Nephron (organoid): ENCODE data around the gene MTRF1.

Source experiments
- H3K27ac Mint-ChIP-seq, 3 experiments: 2 replicates each; pipeline ENCODE4 v1.8.0; 2020; ENCODE audit warnings: mixed read lengths in 3 of 3, mild to moderate bottlenecking in 2 of 3, moderate library complexity in 1 of 3
- H3K27me3 Mint-ChIP-seq: 2 replicates; pipeline ENCODE4 v1.8.0; 2021; ENCODE audit warnings: low read depth, mild to moderate bottlenecking, moderate library complexity, mixed read lengths
- H3K36me3 Mint-ChIP-seq: 2 replicates; pipeline ENCODE4 v1.8.0; 2020; ENCODE audit warnings: low read depth, mixed read lengths
- H3K4me1 Mint-ChIP-seq: 2 replicates; pipeline ENCODE4 v1.8.0; 2020; ENCODE audit warnings: mixed read lengths
- H3K4me3 Mint-ChIP-seq, 3 experiments: 2 replicates each; pipeline ENCODE4 v1.8.0; 2020; ENCODE audit warnings: mild to moderate bottlenecking in 3 of 3, mixed read lengths in 3 of 3, moderate library complexity in 2 of 3
- H3K9me3 Mint-ChIP-seq: 2 replicates; pipeline ENCODE4 v1.8.0; 2020; ENCODE audit warnings: mixed read lengths
- CTCF ChIP-seq, 3 experiments: fragments of 200-600 bp; sonication (generic); IDR thresholded peaks; one replicate each; pipeline ENCODE4 v1.5.0; 2021; ENCODE audit warnings: antibody characterized with exemption in 3 of 3; ENCODE audit not compliant: unreplicated experiment in 3 of 3

The MTRF1 gene

GRCh38 chr13:41193469-41193868 lies 69.9 kb downstream of the MTRF1 start:
- H3K4me1 Mint-ChIP-seq, result peaks cover 21% of the 10 kb centered on the region
- peaks cover 49% of the 10 kb centered on the region for H3K36me3 Mint-ChIP-seq
- TF ChIP-seq CTCF (IDR thresholded peaks at IDR 0.05; ENCODE audit: unreplicated experiment in 3 of 3), result no peak
- H3K9me3 Mint-ChIP-seq, result peaks cover 25% of the 10 kb centered on the region
- peak overlapping the region; percentile 94 to 95 (median 95) for H3K4me3 Mint-ChIP-seq
- peak overlapping the region; percentile 74 to 97 (median 77) for H3K27ac Mint-ChIP-seq
- H3K27me3 Mint-ChIP-seq, result no peaks in the 10 kb centered on the region

- peaks cover 46% of the 10 kb centered on the region for H3K36me3 Mint-ChIP-seq
- H3K27ac Mint-ChIP-seq, result no peak overlapping the region
- no peak overlapping the region for H3K4me3 Mint-ChIP-seq
- H3K27me3 Mint-ChIP-seq, result no peaks in the 10 kb centered on the region
- TF ChIP-seq CTCF (IDR thresholded peaks at IDR 0.05; ENCODE audit: unreplicated experiment in 3 of 3), result no peak
- peaks cover 12% of the 10 kb centered on the region for H3K4me1 Mint-ChIP-seq
- H3K9me3 Mint-ChIP-seq, result peaks cover 17% of the 10 kb centered on the region
Measured at GRCh38 chr13:41188584-41188983, 74.8 kb downstream of the MTRF1 start.

GRCh38 chr13:41186481-41186880 lies 76.9 kb downstream of the MTRF1 start:
- peaks cover 3% of the 10 kb centered on the region for H3K9me3 Mint-ChIP-seq
- no peak overlapping the region for H3K27ac Mint-ChIP-seq
- no peaks in the 10 kb centered on the region for H3K27me3 Mint-ChIP-seq
- H3K36me3 Mint-ChIP-seq, result peaks cover 28% of the 10 kb centered on the region
- H3K4me1 Mint-ChIP-seq, result peaks cover 4% of the 10 kb centered on the region
- H3K4me3 Mint-ChIP-seq, result no peak overlapping the region
- no peak for TF ChIP-seq CTCF (IDR thresholded peaks at IDR 0.05; ENCODE audit: unreplicated experiment in 3 of 3)

- no peak for TF ChIP-seq CTCF (IDR thresholded peaks at IDR 0.05; ENCODE audit: unreplicated experiment in 3 of 3)
- peaks cover 2% of the 10 kb centered on the region for H3K9me3 Mint-ChIP-seq
- no peaks in the 10 kb centered on the region for H3K4me1 Mint-ChIP-seq
- no peaks in the 10 kb centered on the region for H3K27me3 Mint-ChIP-seq
- peaks cover 3% of the 10 kb centered on the region for H3K36me3 Mint-ChIP-seq
- H3K4me3 Mint-ChIP-seq, result no peak overlapping the region
- no peak overlapping the region for H3K27ac Mint-ChIP-seq
Measured at GRCh38 chr13:41182231-41182630, 81.1 kb downstream of the MTRF1 start.

GRCh38 chr13:41179593-41180250 lies 83.7 kb downstream of the MTRF1 start:
- Mint-ChIP-seq H3K27ac (no peak overlapping the region), H3K27me3 (no peaks in the 10 kb centered on the region), H3K4me3 (no peak overlapping the region), H3K9me3 (peaks cover 13% of the 10 kb centered on the region), H3K4me1 (no peaks in the 10 kb centered on the region), H3K36me3 (peaks cover 12% of the 10 kb centered on the region)
- no peak for TF ChIP-seq CTCF (IDR thresholded peaks at IDR 0.05; ENCODE audit: unreplicated experiment in 3 of 3)

- Mint-ChIP-seq H3K4me3 (no peak overlapping the region), H3K9me3 (peaks cover 18% of the 10 kb centered on the region), H3K4me1 (no peaks in the 10 kb centered on the region), H3K36me3 (peaks cover 12% of the 10 kb centered on the region), H3K27me3 (no peaks in the 10 kb centered on the region), H3K27ac (no peak overlapping the region)
- no peak for TF ChIP-seq CTCF (IDR thresholded peaks at IDR 0.05; ENCODE audit: unreplicated experiment in 3 of 3)
Measured at GRCh38 chr13:41178040-41178439, 85.3 kb downstream of the MTRF1 start.
